ENCODE measurements around the gene LMAN1L. TPM values are rescaled to one million over a fixed set of nuclear protein-coding genes. Genes with fewer than 3 reads are reported as not detected.

Gene LMAN1L
- total RNA-seq, 1 experiment from 2014 or later = not detected

- H3K27ac Mint-ChIP-seq = no peak overlapping the region
- TF ChIP-seq ZNF512 (CRISPR knock-in tag; IDR thresholded peaks at IDR 0.05; ENCODE audit: borderline replicate concordance) (no peak), E2F5 (CRISPR knock-in tag; IDR thresholded peaks at IDR 0.05) (no peak), ZNF121 (CRISPR knock-in tag; IDR thresholded peaks at IDR 0.05) (no peak), TEAD4 (CRISPR knock-in tag; IDR thresholded peaks at IDR 0.05) (no peak), OVOL2 (CRISPR knock-in tag; IDR thresholded peaks at IDR 0.05; ENCODE audit: borderline replicate concordance) (no peak), ZNF281 (CRISPR knock-in tag; IDR thresholded peaks at IDR 0.05) (no peak), FOXK1 (CRISPR knock-in tag; IDR thresholded peaks at IDR 0.05) (no peak), ZNF423 (CRISPR knock-in tag; IDR thresholded peaks at IDR 0.05) (no peak), IRF1 (CRISPR knock-in tag; IDR thresholded peaks at IDR 0.05) (no peak), PREB (CRISPR knock-in tag; IDR thresholded peaks at IDR 0.05; ENCODE audit: borderline replicate concordance) (no peak)
- H3K4me3 Mint-ChIP-seq = no peak overlapping the region
- H3K9me3 Mint-ChIP-seq = no peaks in the 10 kb centered on the region
- DNase-seq (ENCODE audit: low spot score) (no peak), ATAC-seq (no peak)
- ChIA-PET CTCF (interaction anchor here (0.7 to 14.8 kb wide), 14 partner anchors 4 to 172 kb away, joined by 3 to 360 read pairs (median 6); partner anchors contain the start of genes CPLX3, CSK and SCAMP2), POLR2A (interaction anchor here (0.7 to 1.5 kb wide), 3 partner anchors 10 to 773 kb away, joined by 4 to 9 read pairs (median 4); no protein-coding TSS in a partner anchor)
- H3K4me1 Mint-ChIP-seq = peaks cover 49% of the 10 kb centered on the region
- no peaks in the 10 kb centered on the region for H3K36me3 Mint-ChIP-seq
- H3K27me3 Mint-ChIP-seq (ENCODE audit: low read depth) = peaks cover 27% of the 10 kb centered on the region
Measured at GRCh38 chr15:74777769-74778598, 34.7 kb upstream of the LMAN1L start.

- TF ChIP-seq ZNF317 (CRISPR knock-in tag; IDR thresholded peaks at IDR 0.05; ENCODE audit: borderline replicate concordance, low read depth) = no peak
- no peak for TF ChIP-seq ZBTB43 (CRISPR knock-in tag; IDR thresholded peaks at IDR 0.05)
- TF ChIP-seq IRF2 (CRISPR knock-in tag; IDR thresholded peaks at IDR 0.05; ENCODE audit: borderline replicate concordance, low read depth) = no peak
- TF ChIP-seq ZNF532 (CRISPR knock-in tag; IDR thresholded peaks at IDR 0.05; ENCODE audit: borderline replicate concordance) = no peak
- ChIA-PET POLR2A (interaction anchor here (0.7 kb wide), 1 partner anchor 774 kb away, joined by 9 read pairs; no protein-coding TSS in a partner anchor), CTCF (interaction anchor here (1.4 to 14.8 kb wide), 5 partner anchors 5 to 157 kb away, joined by 6 to 360 read pairs (median 19); partner anchors contain the start of gene CSK)
- peaks cover 26% of the 10 kb centered on the region for H3K27me3 Mint-ChIP-seq (ENCODE audit: low read depth)
- no peaks in the 10 kb centered on the region for H3K9me3 Mint-ChIP-seq
- no peak overlapping the region for H3K27ac Mint-ChIP-seq
- DNase-seq (ENCODE audit: low spot score) = no peak
- peaks cover 49% of the 10 kb centered on the region for H3K4me1 Mint-ChIP-seq
- no peak for ATAC-seq
- H3K4me3 Mint-ChIP-seq = no peak overlapping the region
- H3K36me3 Mint-ChIP-seq = no peaks in the 10 kb centered on the region
Measured at GRCh38 chr15:74778599-74778970, 34.0 kb upstream of the LMAN1L start.
